Activated CD4-positive, alpha-beta T cell treated with anti-CD3 and anti-CD28 coated beads, Interleukin-2, amount 50 U/mL, for 24 hours (primary cell): ENCODE measurements around the gene PDAP1.
"Not testable (repeated sequence)": the region's sequence is repeated elsewhere in the genome, so short reads cannot be mapped to it uniquely, and the experiment has no call there.

Experiments
- DNase-seq, 2 donors: peaks; one replicate each; pipeline ENCODE4 v3.0.0-alpha.2; 2020; ENCODE audit warnings: low read depth in 1 of 2, low spot score in 1 of 2

Gene PDAP1, protein sequence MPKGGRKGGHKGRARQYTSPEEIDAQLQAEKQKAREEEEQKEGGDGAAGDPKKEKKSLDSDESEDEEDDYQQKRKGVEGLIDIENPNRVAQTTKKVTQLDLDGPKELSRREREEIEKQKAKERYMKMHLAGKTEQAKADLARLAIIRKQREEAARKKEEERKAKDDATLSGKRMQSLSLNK

DNA sequence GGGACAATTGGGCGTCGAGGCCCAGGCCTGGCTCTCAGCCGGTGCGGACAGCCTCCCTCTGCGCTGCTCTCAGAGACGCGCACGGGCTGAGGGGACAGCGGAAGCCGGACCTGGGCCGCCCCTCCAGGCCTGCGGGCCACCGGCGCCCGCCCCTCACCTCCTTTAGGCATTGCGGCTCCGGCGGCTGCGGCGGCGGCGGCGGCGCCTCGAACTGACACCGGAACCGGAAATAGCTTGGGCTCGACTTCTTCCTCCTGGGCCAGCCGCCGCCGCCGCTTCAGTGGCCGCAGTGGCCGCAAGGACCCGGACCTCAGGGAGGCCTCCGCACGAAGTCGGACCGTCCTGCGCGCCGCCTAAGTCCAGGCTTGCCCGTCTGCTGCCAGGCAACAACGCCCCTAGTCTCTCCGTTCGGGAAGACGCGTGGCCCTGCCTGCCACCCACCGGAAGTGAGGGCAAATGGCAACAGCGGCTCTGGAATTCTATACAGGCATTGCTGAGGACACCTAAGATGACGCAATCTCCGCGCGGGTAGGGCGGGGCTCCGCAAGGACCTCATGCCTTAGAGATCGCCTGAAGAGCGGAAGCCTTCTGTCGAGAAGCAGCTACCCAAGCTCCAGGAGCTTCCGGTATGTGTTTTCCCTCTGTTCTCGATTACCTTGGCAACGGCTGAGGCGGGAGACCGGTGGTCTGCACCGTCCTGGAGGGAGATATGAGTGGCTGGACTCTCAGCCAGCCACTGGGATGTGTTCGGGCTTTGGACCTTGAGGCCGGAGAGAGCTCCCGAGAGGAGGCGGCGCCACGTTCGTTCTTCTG, at the start of gene PDAP1, which contains the start of gene BUD31:
TSS of gene PDAP1 (minus strand) at position 219 of the 813 bp plus-strand sequence. CDS start at position 170, 49 bp downstream.
TSS of gene BUD31 (plus strand) at position 591 of the 813 bp plus-strand sequence. CDS start 2,124 bp downstream, outside the sequence.
- peak; percentile 91 to 94 for DNase-seq

DNA sequence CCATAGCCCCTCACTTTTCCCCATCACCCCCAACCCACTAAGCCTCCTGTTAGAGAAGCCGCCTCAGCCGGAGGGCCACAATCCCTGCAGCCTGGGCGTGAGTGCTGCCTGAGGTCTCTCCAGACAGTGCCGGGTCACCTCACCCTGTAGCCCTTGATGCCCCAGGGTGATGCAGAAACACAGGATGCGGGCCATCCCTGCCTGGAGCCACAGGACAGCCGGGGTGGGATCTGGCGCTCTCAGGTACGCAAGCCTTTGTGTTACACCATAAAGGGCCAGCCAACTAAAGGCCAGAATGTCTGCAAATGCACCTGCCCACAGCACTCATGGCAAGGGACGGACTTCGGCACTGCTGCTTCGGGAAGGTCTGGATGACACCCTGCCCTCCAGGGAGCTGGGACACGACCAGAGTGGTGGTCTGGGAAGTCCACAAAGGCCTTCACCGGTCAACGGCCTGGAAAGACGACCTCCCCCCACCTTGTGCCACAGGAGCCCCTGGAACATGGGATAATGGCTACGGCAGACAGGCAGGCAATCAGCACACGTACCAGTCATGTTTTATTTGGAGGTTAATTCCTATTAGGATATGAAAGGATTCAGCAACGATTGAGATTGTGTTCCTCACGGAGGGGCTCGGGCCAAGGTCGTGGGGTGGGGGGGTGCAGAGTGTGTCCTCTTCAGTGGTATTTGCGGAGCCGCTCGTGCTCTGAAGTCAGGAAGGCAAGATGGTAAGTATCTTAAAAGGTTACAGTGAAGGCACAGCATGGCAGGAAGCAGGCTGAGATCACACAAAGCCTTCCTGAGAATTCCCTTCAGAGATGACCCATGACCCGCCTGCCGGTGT, 49.5 kb upstream of the PDAP1 start:
- no peak for DNase-seq

DNA sequence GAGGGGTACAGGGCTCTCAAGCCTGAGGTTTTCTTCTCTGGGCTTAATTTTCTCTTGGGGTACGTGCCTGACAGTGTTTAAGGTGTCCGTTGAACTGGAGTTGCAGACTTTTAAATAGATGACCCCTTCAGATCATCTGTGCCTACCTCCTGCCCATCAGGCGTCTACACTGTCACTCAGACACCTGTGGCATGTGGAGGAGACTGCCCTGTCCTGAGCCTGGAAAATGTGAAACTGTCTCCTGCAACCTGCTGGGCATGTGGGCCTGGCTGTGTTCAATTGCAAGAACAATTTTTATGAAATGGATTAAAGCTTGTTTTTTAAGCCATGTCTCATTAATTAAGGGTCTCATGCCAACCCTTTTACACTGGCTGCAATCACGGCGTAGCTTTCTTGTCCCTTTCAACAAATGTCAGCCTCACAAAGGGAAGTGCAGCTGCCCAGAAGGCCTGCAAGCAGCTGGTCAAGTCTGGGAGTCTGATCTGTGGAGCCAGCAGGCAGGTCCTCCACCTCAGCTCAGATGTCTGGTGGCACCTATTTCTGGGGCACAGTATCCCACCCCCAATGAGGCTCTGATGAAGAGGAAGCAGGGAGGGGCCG, 48.8 kb upstream of the PDAP1 start:
- no peak for DNase-seq

DNA sequence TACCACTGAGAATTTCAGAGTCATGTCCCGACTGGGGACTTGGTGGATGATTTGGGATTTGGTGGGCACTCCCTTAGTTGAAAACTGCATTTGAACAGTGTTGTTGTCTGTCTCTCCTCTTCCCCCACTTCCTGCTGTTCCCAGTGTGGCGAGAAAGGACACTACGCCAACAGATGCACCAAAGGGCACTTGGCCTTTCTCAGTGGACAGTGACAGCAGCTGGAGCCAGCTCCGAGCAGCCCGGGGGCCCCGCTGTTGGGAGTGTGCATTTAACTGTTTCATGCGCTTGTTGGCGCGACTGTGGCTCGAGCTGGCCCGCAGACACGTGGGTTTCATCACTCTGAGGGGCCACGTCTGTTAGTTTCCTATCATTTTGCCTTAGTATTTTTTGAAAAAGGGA, 47.9 kb upstream of the PDAP1 start:
- no peak for DNase-seq

DNA sequence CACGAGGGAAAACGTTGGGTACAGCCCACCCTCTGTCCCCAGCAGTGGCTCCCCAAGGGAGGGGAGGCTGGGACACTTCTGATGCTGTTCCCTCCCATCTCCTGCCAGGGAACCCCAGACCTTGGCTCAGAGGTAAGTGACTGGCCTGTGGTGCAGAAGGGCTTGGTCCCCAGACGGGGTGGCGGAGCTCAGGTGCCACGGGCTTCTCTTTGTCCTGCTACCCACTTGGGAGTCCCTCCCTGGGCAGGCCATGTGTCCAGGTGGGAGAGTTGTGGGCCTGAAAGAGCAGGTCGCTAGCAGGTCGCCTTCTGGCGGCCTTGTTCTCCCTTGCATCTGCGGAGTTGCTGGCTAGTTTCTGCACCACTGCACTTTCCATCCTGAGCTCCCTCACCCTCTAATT, 47.5 kb upstream of the PDAP1 start:
- no peak for DNase-seq

DNA sequence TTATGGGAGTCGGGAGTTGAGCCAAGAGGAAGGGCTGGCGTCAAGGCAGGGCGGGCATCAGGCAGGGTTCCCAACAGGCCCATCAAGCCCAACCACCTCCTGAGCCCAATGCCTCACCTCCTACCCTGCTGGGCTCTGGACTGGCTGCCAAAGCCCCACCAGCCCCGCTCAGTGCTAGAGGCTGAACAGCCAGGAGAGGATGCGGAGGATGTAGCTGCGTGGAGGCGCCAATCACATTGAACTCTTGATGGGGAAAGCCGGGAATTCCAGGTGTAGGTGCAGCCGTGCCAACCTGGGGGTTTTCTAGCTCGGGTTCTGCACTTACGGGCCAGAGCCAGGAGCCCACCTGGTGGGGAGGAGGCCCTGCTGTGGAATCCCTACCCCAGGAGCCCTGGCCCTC, 44.7 kb upstream of the PDAP1 start:
- no peak for DNase-seq

DNA sequence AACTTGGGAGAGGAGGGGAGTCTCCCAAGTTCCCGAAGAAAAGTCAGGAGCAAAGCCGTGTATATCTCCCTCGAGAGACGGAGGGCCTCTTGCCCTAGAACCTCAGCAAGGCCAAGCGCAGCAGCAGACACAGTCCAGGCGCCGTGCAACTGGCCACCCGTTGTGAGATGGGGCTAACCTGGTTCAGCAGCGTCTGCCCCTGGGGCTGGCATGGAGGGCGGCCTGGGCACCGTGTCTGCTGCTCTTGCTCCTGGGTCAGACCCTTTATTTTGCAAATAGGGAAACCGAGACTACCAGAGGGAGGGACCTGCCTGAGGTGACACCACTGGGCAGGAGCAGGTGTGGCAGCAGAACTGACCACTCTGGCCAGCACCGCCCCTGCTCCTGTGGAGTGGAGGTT, 44.1 kb upstream of the PDAP1 start:
- DNase-seq: no peak

DNA sequence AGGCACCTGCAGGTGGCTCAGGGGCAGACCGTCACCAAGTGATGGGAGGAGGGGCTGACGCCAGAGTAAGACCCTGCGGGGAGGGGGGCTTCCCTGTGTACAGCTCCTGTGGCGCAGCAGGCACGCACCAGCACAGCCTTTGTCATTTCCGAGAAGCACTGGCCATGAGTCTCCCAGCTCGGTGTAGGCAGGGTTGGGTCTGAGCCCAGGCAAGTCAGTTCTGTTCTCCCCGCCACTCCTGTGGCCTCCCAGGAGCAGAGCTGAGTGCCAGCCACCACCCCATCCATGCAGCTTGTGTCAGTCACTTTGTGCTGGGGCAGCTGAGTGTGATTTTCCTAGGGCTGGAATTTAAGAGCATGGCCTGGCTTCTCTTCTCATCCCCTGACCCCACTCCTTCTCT, 43.5 kb upstream of the PDAP1 start:
- no peak for DNase-seq

DNA sequence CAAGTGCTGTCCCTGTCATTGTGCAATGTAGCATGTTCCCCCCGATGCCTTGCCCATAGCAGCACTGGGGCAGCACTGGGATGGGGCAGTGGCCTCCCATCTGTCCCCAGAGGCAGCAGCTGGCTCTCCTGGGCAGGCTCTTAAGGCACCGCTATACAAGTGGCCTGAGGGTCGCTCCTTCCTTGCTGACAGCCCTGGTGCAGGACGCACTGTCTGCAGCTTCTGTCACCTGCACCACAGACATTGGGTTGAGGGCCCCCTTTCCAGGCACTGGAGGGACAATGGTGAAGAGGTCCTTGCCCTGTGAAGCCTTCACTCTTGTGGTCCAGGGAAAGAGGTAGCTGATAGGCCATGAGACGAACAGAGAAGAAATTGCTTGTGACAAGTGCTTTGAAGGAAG, 40.9 kb upstream of the PDAP1 start:
- no peak for DNase-seq

DNA sequence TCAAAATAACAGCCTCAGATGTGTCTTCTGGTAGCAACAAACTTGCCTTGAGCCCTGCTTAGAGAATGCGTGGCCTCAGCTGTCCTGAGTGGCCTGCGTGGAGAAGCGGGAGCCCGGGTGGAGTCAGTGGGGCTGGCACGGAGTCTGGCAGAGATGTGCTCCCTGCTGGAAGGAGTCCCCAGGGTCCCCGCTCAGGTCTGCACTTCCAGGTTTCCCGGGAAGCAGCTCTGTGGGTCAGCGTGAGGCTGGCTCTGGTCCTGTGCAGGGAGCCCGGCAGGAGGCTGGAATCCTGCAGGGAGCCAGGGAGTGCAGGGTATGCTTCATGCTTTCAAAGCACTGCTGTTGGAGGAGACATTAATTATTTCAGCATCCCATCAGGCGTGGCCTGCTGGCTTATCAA, 40.5 kb upstream of the PDAP1 start:
- DNase-seq: no peak

DNA sequence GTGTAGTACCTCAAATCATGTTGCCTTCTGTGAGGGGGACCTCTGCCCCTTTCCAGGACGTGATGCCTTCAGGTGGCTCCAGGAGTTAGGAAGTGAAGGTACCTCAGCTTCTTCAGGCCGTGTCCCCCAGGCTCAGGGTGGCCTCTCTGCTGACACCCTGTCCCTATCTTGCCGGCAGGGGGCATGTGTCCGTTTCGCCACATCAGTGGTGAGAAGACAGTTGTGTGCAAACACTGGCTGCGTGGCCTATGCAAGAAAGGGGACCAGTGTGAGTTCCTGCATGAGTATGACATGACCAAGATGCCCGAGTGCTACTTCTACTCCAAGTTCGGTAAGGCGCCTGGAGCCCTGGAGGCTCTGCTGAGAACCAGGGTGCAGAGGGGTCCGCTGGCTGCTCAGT, 39.5 kb upstream of the PDAP1 start:
- no peak for DNase-seq

DNA sequence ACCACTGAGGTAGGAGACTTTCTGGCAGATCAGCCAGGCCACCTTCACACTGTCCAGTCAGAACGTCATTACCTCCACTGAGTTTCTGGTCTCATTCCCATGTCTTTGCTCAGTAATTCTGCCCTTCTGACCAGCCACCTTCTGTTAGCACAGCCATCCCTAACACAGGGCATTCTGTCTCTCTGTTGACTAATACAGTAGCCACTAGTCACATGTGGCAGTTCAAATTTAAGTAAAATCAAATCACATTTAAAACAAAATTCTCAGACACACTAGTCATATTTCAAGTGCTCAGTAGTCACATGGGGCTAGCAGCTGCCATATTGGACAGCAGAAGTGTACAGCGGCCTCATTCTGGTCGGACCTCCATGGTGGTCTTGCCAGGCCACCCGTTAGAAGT, 37.7 kb upstream of the PDAP1 start:
- DNase-seq: no peak

DNA sequence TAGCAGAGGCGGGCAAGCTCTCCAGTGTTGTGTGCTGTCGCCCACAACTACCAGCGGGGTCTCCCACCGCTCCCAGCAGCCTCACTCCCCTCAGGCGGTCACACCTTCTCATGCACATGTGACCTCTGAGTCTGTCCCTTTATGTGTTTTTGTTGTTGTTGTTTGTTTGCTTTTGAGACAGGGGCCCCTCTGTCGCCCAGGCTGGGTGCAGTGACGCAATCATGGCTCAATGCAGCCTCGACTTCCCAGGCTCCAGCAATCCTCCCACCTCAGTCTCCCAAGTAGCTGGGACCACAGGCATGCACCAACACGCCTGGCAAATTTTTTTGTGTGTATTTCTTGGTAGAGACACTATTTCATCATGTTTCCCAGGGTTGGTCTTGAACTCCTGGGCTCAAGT, 31.8 kb upstream of the PDAP1 start:
- no peak for DNase-seq

DNA sequence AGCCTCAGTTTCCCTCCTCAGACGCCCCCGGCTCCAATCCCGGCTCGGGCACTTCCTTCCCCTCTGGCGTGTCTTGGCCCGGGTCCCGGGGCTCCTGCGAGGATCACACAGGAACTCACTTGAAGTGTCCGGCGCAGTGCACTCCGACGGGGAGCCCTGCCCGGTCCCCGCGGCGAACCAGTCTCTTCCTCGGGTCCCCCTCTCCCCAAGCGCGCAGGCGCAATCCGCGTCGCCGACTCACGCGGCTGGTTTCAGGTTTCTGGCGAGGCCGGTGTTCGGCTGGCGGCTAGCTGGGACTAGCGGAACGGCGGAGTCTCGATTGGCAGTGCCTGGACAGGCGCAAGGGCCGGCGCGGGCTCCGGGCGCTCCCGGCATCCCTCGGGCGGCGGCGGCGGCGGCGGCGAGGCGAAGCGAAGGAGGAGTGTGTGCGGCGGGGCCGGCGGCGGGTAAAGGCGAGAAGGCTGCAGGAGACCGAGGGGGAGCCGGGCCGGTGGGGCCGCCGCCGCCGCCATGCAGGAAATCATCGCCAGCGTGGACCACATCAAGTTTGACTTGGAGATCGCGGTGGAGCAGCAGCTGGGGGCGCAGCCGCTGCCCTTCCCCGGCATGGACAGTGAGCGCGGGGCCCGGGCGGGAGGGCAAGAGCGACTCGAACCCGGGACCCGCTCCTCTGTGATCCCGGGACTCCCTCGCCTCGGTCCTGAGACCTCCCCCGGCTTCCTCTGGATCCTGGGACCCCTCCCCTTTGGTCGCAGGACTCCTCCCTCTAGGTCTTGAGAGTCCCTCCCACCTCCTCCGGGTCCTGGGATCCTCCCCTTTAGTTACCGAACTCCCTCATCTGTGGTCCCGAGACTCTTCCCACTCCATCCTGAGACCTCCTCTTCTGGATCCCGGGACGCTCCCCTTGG, 30.4 kb upstream of the PDAP1 start, which contains the start of the genes CPSF4 and PTCD1:
TSS of gene CPSF4 (plus strand) at position 371 of the 908 bp plus-strand sequence. CDS start at position 511, 140 bp downstream.
TSS of gene PTCD1 (minus strand) at position 226 of the 908 bp plus-strand sequence. CDS start 3,556 bp downstream, outside the sequence.
- peak; percentile 84 to 90 for DNase-seq

DNA sequence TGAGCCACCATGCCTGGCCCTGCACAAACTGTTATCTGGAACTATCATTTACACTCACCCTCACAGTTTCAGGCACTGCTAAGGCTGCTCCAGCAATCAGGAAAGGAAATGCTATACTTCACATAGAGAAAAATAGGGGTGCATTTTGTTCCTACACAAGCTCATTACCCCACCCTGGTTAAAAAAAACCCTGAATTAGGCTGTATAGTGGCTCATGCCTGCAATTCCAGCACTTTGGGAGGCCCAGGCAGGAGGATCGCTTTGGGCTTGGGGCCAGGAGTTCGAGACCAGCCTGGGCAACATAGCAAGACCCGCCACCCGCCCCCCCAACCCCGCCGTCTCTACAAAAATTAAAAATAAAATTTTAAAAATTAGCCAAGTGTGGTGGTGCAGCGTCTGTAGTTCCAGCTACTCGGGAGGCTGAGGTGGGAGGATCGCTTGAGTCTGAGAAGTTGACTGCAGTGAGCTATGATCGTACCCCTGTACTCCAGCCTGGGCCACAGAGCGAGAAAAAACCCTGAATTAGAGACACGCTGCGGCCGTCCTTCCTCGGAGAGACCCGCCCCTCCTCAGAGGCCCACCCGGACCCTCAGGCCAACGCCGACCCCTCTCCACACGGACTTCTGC, 29.7 kb upstream of the PDAP1 start:
- DNase-seq: no peak

DNA sequence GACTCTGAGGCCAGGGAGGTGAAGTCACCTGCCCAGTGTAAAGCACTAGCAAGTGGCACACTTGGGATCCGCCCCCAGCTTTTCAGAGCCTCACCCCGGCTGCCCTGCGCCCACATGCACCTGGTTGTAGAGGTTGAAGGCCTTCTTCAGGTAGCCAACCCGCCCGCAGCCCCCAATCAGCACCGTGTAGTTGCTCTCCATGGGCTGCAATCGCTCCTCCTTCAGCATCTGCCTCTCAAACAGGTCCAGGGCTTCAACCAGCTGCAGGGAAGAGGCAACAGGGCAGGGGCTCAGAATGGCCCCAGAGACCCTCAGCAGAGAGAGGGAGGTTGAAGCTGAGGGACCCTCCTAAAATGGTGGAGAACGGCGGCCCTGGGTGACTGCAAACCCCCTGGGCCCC, 24.8 kb upstream of the PDAP1 start:
- no peak for DNase-seq

DNA sequence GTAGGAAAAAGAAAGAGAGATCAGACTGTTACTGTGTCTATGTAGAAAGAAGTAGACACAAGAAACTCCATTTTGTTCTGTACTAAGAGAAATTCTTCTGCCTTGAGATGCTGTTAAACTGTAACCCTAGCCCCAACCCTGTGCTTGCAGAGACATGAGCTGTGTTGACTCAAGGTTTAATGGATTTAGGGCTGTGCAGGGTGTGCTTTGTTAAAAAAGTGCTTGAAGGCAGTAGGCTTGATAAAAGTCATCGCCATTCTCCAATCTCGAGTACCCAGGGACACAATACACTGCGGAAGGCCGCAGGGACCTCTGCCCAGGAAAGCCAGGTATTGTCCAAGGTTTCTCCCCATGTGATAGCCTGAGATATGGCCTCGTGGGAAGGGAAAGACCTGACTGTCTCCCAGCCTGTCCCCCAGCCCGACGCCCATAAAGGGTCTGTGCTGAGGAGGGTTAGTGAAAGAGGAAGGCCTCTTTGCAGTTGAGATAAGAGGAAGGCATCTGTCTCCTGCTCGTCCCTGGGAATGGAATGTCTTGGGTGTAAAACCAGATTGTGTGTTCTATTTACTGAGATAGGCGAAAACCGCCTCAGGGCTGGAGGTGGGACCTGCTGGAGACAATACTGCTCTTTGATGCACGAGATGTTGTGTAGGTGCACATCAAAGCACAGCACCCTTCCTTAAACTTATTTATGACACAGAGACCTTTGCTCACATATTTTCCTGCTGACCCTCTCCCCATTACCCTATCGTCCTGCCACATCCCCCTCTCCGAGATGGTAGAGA, 23.6 kb upstream of the PDAP1 start:
- not testable (repeated sequence) for DNase-seq

DNA sequence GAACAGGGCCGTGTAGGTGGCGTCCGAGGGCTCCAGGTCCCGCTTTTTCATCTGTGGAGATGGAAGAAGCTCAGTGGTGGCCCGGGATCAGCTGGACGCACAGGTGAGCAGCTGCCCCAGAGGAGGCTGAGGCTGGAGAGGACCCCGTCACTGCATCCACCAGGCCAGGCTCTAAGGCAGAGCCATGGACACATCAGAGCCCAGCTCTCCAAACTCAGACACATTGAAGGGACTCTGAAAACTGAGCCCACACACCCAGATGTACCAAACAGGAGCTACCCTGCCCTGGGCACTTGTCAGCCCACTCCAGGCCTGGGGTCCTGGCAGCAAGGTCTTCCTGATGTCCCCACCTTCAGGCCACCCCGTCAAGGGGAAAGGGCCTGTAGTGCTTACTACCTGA, 21.4 kb upstream of the PDAP1 start:
- DNase-seq: no peak
